Endodermal cell (in vitro differentiated cells): ENCODE results near the gene KRT74. TPM values are rescaled to one million over a fixed set of nuclear protein-coding genes. Genes with fewer than 3 reads are reported as not detected.

Experiments used
- DNase-seq: peaks from one replicate; pipeline ENCODE4 v3.0.0-alpha.2; 2017
- H3K27ac ChIP-seq: 2 replicates; pipeline ENCODE4 v1.5.1; 2013; ENCODE audit warnings: mild to moderate bottlenecking, low read depth, low read length, moderate library complexity
- H3K27me3 ChIP-seq: 2 replicates; pipeline ENCODE4 v1.6.1; 2013; ENCODE audit warnings: mild to moderate bottlenecking, low read length, moderate library complexity; ENCODE audit not compliant: insufficient read depth, control insufficient read depth, poor library complexity, severe bottlenecking
- H3K36me3 ChIP-seq: 2 replicates; pipeline ENCODE4 v1.7.0; 2013; ENCODE audit warnings: mild to moderate bottlenecking, low read length, moderate library complexity; ENCODE audit not compliant: control insufficient read depth, insufficient read depth
- H3K4me1 ChIP-seq: one replicate; pipeline ENCODE4 v1.7.0; 2013; ENCODE audit warnings: low read length; ENCODE audit not compliant: control insufficient read depth, insufficient read depth
- H3K4me3 ChIP-seq: 2 replicates; pipeline ENCODE4 v1.5.1; 2013; ENCODE audit warnings: mild to moderate bottlenecking, low read length, moderate library complexity
- H3K9ac ChIP-seq: 2 replicates; pipeline ENCODE4 v1.6.1; 2013; ENCODE audit warnings: mild to moderate bottlenecking, low read length, moderate library complexity; ENCODE audit not compliant: poor library complexity, severe bottlenecking; ENCODE audit errors: extremely low read depth
- H3K9me3 ChIP-seq: 2 replicates; pipeline ENCODE4 v1.6.1; 2013; ENCODE audit warnings: mild to moderate bottlenecking, low read length, moderate library complexity; ENCODE audit not compliant: control insufficient read depth
- H3K27ac Mint-ChIP-seq: 2 replicates; pipeline ENCODE4 v1.8.0; 2020; ENCODE audit warnings: mixed read lengths
- H3K27me3 Mint-ChIP-seq: 2 replicates; pipeline ENCODE4 v1.8.0; 2021; ENCODE audit warnings: mild to moderate bottlenecking, mixed read lengths; ENCODE audit not compliant: insufficient read depth
- H3K36me3 Mint-ChIP-seq: 2 replicates; pipeline ENCODE4 v1.8.0; 2020; ENCODE audit warnings: low read depth, mixed read lengths
- H3K4me1 Mint-ChIP-seq: 2 replicates; pipeline ENCODE4 v1.8.0; 2020; ENCODE audit warnings: mixed read lengths
- H3K4me3 Mint-ChIP-seq: 2 replicates; pipeline ENCODE4 v1.8.0; 2020; ENCODE audit warnings: mild to moderate bottlenecking, moderate library complexity, mixed read lengths
- H3K9me3 Mint-ChIP-seq: 2 replicates; pipeline ENCODE4 v1.8.0; 2020; ENCODE audit warnings: mild to moderate bottlenecking, mixed read lengths
- WGBS, 2 experiments: methylation state at CpG; one replicate each; pipeline versions ENCODE4 v1.1.5 to v1.1.7; 2013; ENCODE audit warnings: missing lambda C conversion rate in 2 of 2, mixed read lengths in 1 of 2; ENCODE audit not compliant: insufficient coverage in 1 of 2, insufficient read length in 1 of 2; 5-methylcytosine and 5-hydroxymethylcytosine counted together
- total RNA-seq, 2 donors: library from RNA; stranded (reverse); fragmentation: NEBNext Ultra II Directional in 1 of 2; extraction: Animal tissue kit (Norgen Biotek cat#: 25700) in 1 of 2; gene quantifications; 2 replicates in 1 of 2; 3 replicates in 1 of 2; pipeline ENCODE4 v1.2.1, GENCODE V29; 2021
- TF ChIP-seq, protein P1 (sequence below): fragments of 200-600 bp; sonication (generic); conservative IDR thresholded peaks from 2 replicates; pipeline ENCODE4 v1.5.0; 2021; ENCODE audit warnings: antibody characterized with exemption, mild to moderate bottlenecking

The KRT74 gene
- total RNA-seq, 2 donors from 2014 or later, result not detected

GRCh38 chr12:52613384-52614030 lies 39.9 kb upstream of the KRT74 start:
- Histone ChIP-seq H3K9ac (no peak overlapping the region), H3K27me3 (peaks cover 67% of the 10 kb centered on the region), H3K9me3 (no peaks in the 10 kb centered on the region), H3K27ac (no peak overlapping the region), H3K4me1 (peaks cover 20% of the 10 kb centered on the region), H3K36me3 (no peaks in the 10 kb centered on the region), H3K4me3 (no peak overlapping the region)
- WGBS, 2 experiments, result 92 to 97% methylated on average over 9 of the region's 9 CpGs
- no peaks in the 10 kb centered on the region for H3K9me3 Mint-ChIP-seq
- peak; percentile 47 for DNase-seq
- no peak overlapping the region for H3K27ac Mint-ChIP-seq
- H3K36me3 Mint-ChIP-seq, result no peaks in the 10 kb centered on the region
- peaks cover 99% of the 10 kb centered on the region for H3K27me3 Mint-ChIP-seq
- TF ChIP-seq, protein P1, sequence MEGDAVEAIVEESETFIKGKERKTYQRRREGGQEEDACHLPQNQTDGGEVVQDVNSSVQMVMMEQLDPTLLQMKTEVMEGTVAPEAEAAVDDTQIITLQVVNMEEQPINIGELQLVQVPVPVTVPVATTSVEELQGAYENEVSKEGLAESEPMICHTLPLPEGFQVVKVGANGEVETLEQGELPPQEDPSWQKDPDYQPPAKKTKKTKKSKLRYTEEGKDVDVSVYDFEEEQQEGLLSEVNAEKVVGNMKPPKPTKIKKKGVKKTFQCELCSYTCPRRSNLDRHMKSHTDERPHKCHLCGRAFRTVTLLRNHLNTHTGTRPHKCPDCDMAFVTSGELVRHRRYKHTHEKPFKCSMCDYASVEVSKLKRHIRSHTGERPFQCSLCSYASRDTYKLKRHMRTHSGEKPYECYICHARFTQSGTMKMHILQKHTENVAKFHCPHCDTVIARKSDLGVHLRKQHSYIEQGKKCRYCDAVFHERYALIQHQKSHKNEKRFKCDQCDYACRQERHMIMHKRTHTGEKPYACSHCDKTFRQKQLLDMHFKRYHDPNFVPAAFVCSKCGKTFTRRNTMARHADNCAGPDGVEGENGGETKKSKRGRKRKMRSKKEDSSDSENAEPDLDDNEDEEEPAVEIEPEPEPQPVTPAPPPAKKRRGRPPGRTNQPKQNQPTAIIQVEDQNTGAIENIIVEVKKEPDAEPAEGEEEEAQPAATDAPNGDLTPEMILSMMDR, result peak; percentile 11
- H3K4me1 Mint-ChIP-seq, result peaks cover 10% of the 10 kb centered on the region
- no peak overlapping the region for H3K4me3 Mint-ChIP-seq

GRCh38 chr12:52612431-52613383 lies 39.1 kb upstream of the KRT74 start:
- Mint-ChIP-seq H3K4me1 (peaks cover 10% of the 10 kb centered on the region), H3K27ac (no peak overlapping the region), H3K9me3 (no peaks in the 10 kb centered on the region), H3K36me3 (no peaks in the 10 kb centered on the region), H3K27me3 (peaks cover 99% of the 10 kb centered on the region), H3K4me3 (no peak overlapping the region)
- Histone ChIP-seq H3K9ac (no peak overlapping the region), H3K4me3 (peak overlapping the region; percentile 24), H3K9me3 (no peaks in the 10 kb centered on the region), H3K36me3 (no peaks in the 10 kb centered on the region), H3K4me1 (peaks cover 20% of the 10 kb centered on the region), H3K27me3 (peaks cover 65% of the 10 kb centered on the region), H3K27ac (no peak overlapping the region)
- DNase-seq, result peak; percentile 56
- TF ChIP-seq, protein P1, result peak; percentile 44
- 65 to 81% methylated on average over 4 to 5 of the region's 5 CpGs for WGBS, 2 experiments

GRCh38 chr12:52611080-52611468 lies 37.4 kb upstream of the KRT74 start:
- H3K4me3 Mint-ChIP-seq, result no peak overlapping the region
- Histone ChIP-seq H3K27me3 (peaks cover 65% of the 10 kb centered on the region), H3K4me3 (no peak overlapping the region), H3K27ac (no peak overlapping the region), H3K9me3 (no peaks in the 10 kb centered on the region), H3K9ac (no peak overlapping the region), H3K4me1 (peaks cover 16% of the 10 kb centered on the region), H3K36me3 (no peaks in the 10 kb centered on the region)
- peaks cover 96% of the 10 kb centered on the region for H3K27me3 Mint-ChIP-seq
- no peaks in the 10 kb centered on the region for H3K9me3 Mint-ChIP-seq
- TF ChIP-seq, protein P1, result no peak
- no peak overlapping the region for H3K27ac Mint-ChIP-seq
- peak; percentile 32 for DNase-seq
- WGBS, 2 experiments, result 96% methylated on average over 3 to 6 of the region's 6 CpGs
- H3K36me3 Mint-ChIP-seq, result no peaks in the 10 kb centered on the region
- peaks cover 10% of the 10 kb centered on the region for H3K4me1 Mint-ChIP-seq
